ENCODE data around the gene SPNS3.
A peak's percentile ranks its signal among the peaks of the same experiment; 100 is the strongest.

Gene SPNS3

GRCh38 chr17:4516735-4517134, 83.0 kb downstream of the SPNS3 start:
- Histone ChIP-seq H3K27ac (replicated peaks; ENCODE audit: low read length) (no peak overlapping the region), H4K8ac (ENCODE audit: low read depth, low read length) (no peak overlapping the region), H2BK120ac (ENCODE audit: low read depth, low read length) (no peak overlapping the region), H3K18ac (ENCODE audit: low read length) (no peak overlapping the region), H3K4me2 (ENCODE audit: insufficient read depth, low read length, poor library complexity, severe bottlenecking) (no peak overlapping the region), H3K14ac (ENCODE audit: low read length) (no peak overlapping the region), H2BK12ac (ENCODE audit: low read length) (no peak overlapping the region), H2AFZ (ENCODE audit: low read length) (no peak overlapping the region), H2BK5ac (ENCODE audit: low read length) (no peak overlapping the region), H3K9ac (ENCODE audit: low read depth, low read length, poor library complexity) (no peak overlapping the region), H3K79me1 (ENCODE audit: low read depth, low read length) (no peaks in the 10 kb centered on the region), H3K4me3 (ENCODE audit: low read length in 2 of 2) (no peak overlapping the region), H2AK5ac (ENCODE audit: low read depth, low read length) (no peak overlapping the region), H3K23ac (ENCODE audit: low read depth, low read length, poor library complexity) (no peak overlapping the region), H3K27me3 (ENCODE audit: control insufficient read depth in 3 of 3, insufficient read depth in 3 of 3, low read depth in 1 of 3, low read length in 3 of 3) (peaks cover 0 to 10% (median 0%) of the 10 kb centered on the region in 3 experiments), H4K91ac (ENCODE audit: low read depth, low read length, poor library complexity) (no peak overlapping the region), H3K4me1 (ENCODE audit: control insufficient read depth in 2 of 2, insufficient read depth in 1 of 2, low read depth in 1 of 2, low read length in 2 of 2) (peaks cover 24 to 38% of the 10 kb centered on the region in 2 donors), H3K36me3 (replicated peaks in 1 of 2; ENCODE audit: control insufficient read depth in 2 of 2, insufficient read depth in 2 of 2, low read length in 2 of 2) (no peaks in the 10 kb centered on the region), H3K9me3 (replicated peaks in 1 of 2; ENCODE audit: control insufficient read depth in 2 of 2, insufficient read depth in 1 of 2, low read depth in 1 of 2, low read length in 2 of 2) (no peaks in the 10 kb centered on the region), H2BK15ac (ENCODE audit: low read length) (no peak overlapping the region), H3K4ac (ENCODE audit: low read length) (no peak overlapping the region)
- no CpG with 5 or more reads among the region's 11 CpGs for WGBS, 2 donors (ENCODE audit: extremely low coverage in 2 of 2, insufficient read length in 2 of 2, insufficient replicate concordance in 1 of 2)
- DNase-seq (ENCODE audit: low spot score), result no peak

GRCh38 chr17:4518901-4519300, 85.2 kb downstream of the SPNS3 start:
- Histone ChIP-seq H3K4me2 (ENCODE audit: insufficient read depth, low read length, poor library complexity, severe bottlenecking) (no peak overlapping the region), H2BK12ac (ENCODE audit: low read length) (no peak overlapping the region), H3K27me3 (ENCODE audit: control insufficient read depth in 3 of 3, insufficient read depth in 3 of 3, low read depth in 1 of 3, low read length in 3 of 3) (no peaks in the 10 kb centered on the region), H3K9me3 (replicated peaks in 1 of 2; ENCODE audit: control insufficient read depth in 2 of 2, insufficient read depth in 1 of 2, low read depth in 1 of 2, low read length in 2 of 2) (no peaks in the 10 kb centered on the region), H2BK120ac (ENCODE audit: low read depth, low read length) (no peak overlapping the region), H3K23ac (ENCODE audit: low read depth, low read length, poor library complexity) (no peak overlapping the region), H2AK5ac (ENCODE audit: low read depth, low read length) (peak overlapping the region; percentile 68), H3K27ac (replicated peaks; ENCODE audit: low read length) (no peak overlapping the region), H2BK15ac (ENCODE audit: low read length) (peak overlapping the region; percentile 60), H3K36me3 (replicated peaks in 1 of 2; ENCODE audit: control insufficient read depth in 2 of 2, insufficient read depth in 2 of 2, low read length in 2 of 2) (no peaks in the 10 kb centered on the region), H3K4ac (ENCODE audit: low read length) (no peak overlapping the region), H3K4me1 (ENCODE audit: control insufficient read depth in 2 of 2, insufficient read depth in 1 of 2, low read depth in 1 of 2, low read length in 2 of 2) (peaks cover 30 to 49% of the 10 kb centered on the region in 2 donors), H2AFZ (ENCODE audit: low read length) (peak overlapping the region; percentile 68), H3K9ac (ENCODE audit: low read depth, low read length, poor library complexity) (no peak overlapping the region), H4K91ac (ENCODE audit: low read depth, low read length, poor library complexity) (no peak overlapping the region), H2BK5ac (ENCODE audit: low read length) (peak overlapping the region; percentile 10), H3K18ac (ENCODE audit: low read length) (peak overlapping the region; percentile 90), H3K4me3 (ENCODE audit: low read length in 2 of 2) (no peak overlapping the region), H4K8ac (ENCODE audit: low read depth, low read length) (no peak overlapping the region), H3K14ac (ENCODE audit: low read length) (no peak overlapping the region), H3K79me1 (ENCODE audit: low read depth, low read length) (no peaks in the 10 kb centered on the region)
- no CpG with 5 or more reads among the region's 10 CpGs for WGBS, 2 donors (ENCODE audit: extremely low coverage in 2 of 2, insufficient read length in 2 of 2, insufficient replicate concordance in 1 of 2)
- DNase-seq (ENCODE audit: low spot score), result no peak

DNA sequence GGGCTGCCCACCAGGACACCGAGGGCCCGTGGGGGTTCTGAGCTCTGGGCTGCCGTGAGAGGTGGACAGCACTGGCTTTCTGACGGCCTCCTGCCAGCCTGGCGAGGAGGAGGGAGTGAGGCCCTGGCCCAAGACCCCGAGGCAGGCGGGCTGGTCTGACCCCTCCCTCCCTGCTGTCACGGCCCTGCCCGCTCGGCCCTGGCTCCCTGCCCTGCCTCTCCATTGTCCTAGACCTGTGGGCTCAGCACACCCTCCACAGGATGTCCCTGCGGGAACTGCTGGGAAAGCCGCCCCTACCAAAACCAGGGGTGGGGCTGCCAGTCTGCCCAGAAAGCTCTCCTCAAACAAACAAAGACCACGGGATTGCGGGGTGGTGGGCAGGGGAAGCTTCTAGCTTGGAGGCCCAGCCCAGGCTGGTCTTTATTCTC, 85.6 kb downstream of the SPNS3 start:
- Histone ChIP-seq H2AK5ac (ENCODE audit: low read depth, low read length) (peak overlapping the region; percentile 68), H4K8ac (ENCODE audit: low read depth, low read length) (no peak overlapping the region), H2AFZ (ENCODE audit: low read length) (peak overlapping the region; percentile 68), H4K91ac (ENCODE audit: low read depth, low read length, poor library complexity) (no peak overlapping the region), H3K27me3 (ENCODE audit: control insufficient read depth in 3 of 3, insufficient read depth in 3 of 3, low read depth in 1 of 3, low read length in 3 of 3) (no peaks in the 10 kb centered on the region), H3K4me3 (ENCODE audit: low read length in 2 of 2) (no peak overlapping the region), H3K23ac (ENCODE audit: low read depth, low read length, poor library complexity) (no peak overlapping the region), H3K14ac (ENCODE audit: low read length) (no peak overlapping the region), H3K4ac (ENCODE audit: low read length) (no peak overlapping the region), H3K9ac (ENCODE audit: low read depth, low read length, poor library complexity) (no peak overlapping the region), H3K27ac (replicated peaks; ENCODE audit: low read length) (no peak overlapping the region), H3K4me1 (ENCODE audit: control insufficient read depth in 2 of 2, insufficient read depth in 1 of 2, low read depth in 1 of 2, low read length in 2 of 2) (peaks cover 26 to 47% of the 10 kb centered on the region in 2 donors), H3K18ac (ENCODE audit: low read length) (peak overlapping the region; percentile 90), H3K4me2 (ENCODE audit: insufficient read depth, low read length, poor library complexity, severe bottlenecking) (no peak overlapping the region), H3K9me3 (replicated peaks in 1 of 2; ENCODE audit: control insufficient read depth in 2 of 2, insufficient read depth in 1 of 2, low read depth in 1 of 2, low read length in 2 of 2) (no peaks in the 10 kb centered on the region), H2BK12ac (ENCODE audit: low read length) (no peak overlapping the region), H3K36me3 (replicated peaks in 1 of 2; ENCODE audit: control insufficient read depth in 2 of 2, insufficient read depth in 2 of 2, low read length in 2 of 2) (no peaks in the 10 kb centered on the region), H3K79me1 (ENCODE audit: low read depth, low read length) (no peaks in the 10 kb centered on the region), H2BK5ac (ENCODE audit: low read length) (peak overlapping the region; percentile 10), H2BK120ac (ENCODE audit: low read depth, low read length) (no peak overlapping the region), H2BK15ac (ENCODE audit: low read length) (peak overlapping the region; percentile 60)
- no CpG with 5 or more reads among the region's 14 CpGs for WGBS, 2 donors (ENCODE audit: extremely low coverage in 2 of 2, insufficient read length in 2 of 2, insufficient replicate concordance in 1 of 2)
- DNase-seq (ENCODE audit: low spot score), result no peak

DNA sequence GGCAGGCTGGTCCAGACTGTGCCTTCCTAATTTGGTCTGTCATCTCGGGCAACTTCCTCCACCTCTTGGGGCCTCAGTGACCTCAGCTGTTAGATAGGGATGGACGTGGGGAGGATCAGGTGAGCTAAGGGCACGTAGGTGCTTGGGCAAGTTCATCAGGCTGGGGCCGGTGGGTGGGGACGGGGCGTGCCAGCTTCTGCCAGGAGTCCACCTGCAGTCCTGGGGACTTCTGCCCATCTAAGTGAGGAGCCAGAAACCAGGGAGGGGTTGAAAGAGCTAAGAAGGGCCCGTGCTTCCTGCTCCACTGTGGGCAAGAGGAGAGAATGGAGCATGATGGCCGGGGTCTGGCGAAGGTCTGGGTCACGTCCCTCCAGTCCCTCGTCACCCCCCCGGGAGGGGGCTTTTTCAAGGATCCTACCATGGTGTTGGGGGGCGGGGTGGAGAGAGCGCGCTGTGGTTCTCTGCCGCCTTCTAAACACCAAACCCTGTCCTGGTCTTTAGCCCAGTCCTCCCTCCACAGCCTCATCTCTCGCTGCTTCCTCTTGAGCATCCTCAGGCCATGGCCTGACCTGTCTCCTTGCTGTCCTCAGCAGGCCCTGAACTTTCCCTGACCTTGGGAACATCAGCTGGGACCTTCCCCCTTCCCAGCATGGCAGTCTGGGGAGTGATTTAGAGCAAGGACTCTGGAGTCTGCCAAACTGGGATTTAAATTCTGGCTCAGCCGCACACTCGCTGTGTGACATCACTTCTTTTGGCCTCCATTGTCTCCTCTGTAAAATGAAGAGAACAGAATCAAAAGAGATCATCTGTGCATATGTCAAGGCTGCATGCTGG, 86.5 kb downstream of the SPNS3 start:
- Histone ChIP-seq H3K36me3 (replicated peaks in 1 of 2; ENCODE audit: control insufficient read depth in 2 of 2, insufficient read depth in 2 of 2, low read length in 2 of 2) (no peaks in the 10 kb centered on the region), H2AK5ac (ENCODE audit: low read depth, low read length) (peak overlapping the region; percentile 23), H3K18ac (ENCODE audit: low read length) (peak overlapping the region; percentile 39), H3K4me2 (ENCODE audit: insufficient read depth, low read length, poor library complexity, severe bottlenecking) (no peak overlapping the region), H3K79me1 (ENCODE audit: low read depth, low read length) (no peaks in the 10 kb centered on the region), H2BK120ac (ENCODE audit: low read depth, low read length) (no peak overlapping the region), H3K14ac (ENCODE audit: low read length) (no peak overlapping the region), H4K8ac (ENCODE audit: low read depth, low read length) (no peak overlapping the region), H2BK12ac (ENCODE audit: low read length) (no peak overlapping the region), H3K4me1 (ENCODE audit: control insufficient read depth in 2 of 2, insufficient read depth in 1 of 2, low read depth in 1 of 2, low read length in 2 of 2) (peaks cover 17 to 38% of the 10 kb centered on the region in 2 donors), H3K4ac (ENCODE audit: low read length) (no peak overlapping the region), H3K23ac (ENCODE audit: low read depth, low read length, poor library complexity) (no peak overlapping the region), H3K9me3 (replicated peaks in 1 of 2; ENCODE audit: control insufficient read depth in 2 of 2, insufficient read depth in 1 of 2, low read depth in 1 of 2, low read length in 2 of 2) (no peaks in the 10 kb centered on the region), H3K27ac (replicated peaks; ENCODE audit: low read length) (no peak overlapping the region), H4K91ac (ENCODE audit: low read depth, low read length, poor library complexity) (peak overlapping the region; percentile 81), H2BK15ac (ENCODE audit: low read length) (peak overlapping the region; percentile 60), H3K9ac (ENCODE audit: low read depth, low read length, poor library complexity) (no peak overlapping the region), H3K27me3 (ENCODE audit: control insufficient read depth in 3 of 3, insufficient read depth in 3 of 3, low read depth in 1 of 3, low read length in 3 of 3) (no peaks in the 10 kb centered on the region), H3K4me3 (ENCODE audit: low read length in 2 of 2) (no peak overlapping the region), H2AFZ (ENCODE audit: low read length) (peak overlapping the region; percentile 68), H2BK5ac (ENCODE audit: low read length) (peak overlapping the region; percentile 10)
- DNase-seq (ENCODE audit: low spot score), result no peak
- WGBS, 2 donors (ENCODE audit: extremely low coverage in 2 of 2, insufficient read length in 2 of 2, insufficient replicate concordance in 1 of 2), result no CpG with 5 or more reads among the region's 19 CpGs

All from neuronal stem cell (in vitro differentiated cells).